Measurements from ENCODE around the gene SLC4A8. TPM values are rescaled to one million over a fixed set of nuclear protein-coding genes. Genes with fewer than 3 reads are reported as not detected.

Gene SLC4A8
- total and polyA plus RNA-seq, 5 donors from 2014 or later = 0.16 to 3.5 (median 0.98) TPM; not detected in 1

DNA sequence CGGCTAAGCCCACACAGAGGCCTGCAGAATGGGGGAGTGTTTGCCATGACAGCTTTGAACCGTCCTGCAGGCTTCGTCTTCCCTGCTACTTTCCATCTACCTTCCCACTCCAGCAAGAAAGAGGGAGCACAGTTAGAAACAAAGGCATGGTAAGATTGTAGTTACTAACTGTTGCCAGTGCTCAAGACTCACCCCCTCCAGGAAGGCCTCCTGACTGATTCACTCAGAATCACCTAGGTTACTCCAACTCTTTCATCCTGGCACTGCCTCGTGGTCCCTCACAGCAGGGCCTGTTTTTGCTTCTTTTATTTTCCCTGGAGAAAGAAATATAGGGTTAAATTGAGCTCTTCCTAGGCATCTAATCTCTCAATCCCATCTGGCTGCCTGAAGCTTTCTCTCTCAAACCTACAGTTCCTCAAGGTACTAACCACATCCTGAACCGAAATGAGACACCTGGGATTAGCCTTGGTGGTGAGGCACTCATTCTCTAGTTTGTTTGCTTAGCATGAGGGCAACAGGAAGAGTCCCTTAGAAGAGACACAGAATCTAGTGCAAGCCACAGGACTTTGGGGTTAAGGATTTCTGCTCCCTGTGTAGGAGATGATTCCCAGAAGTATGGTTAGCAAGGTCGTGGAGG lies 41.2 kb upstream of the SLC4A8 start:
- Mint-ChIP-seq H3K4me3 (no peak overlapping the region), H3K9me3 (no peaks in the 10 kb centered on the region), H3K27me3 (no peaks in the 10 kb centered on the region), H3K4me1 (peaks cover 6 to 53% (median 20%) of the 10 kb centered on the region in 4 donors), H3K36me3 (peaks cover 28% of the 10 kb centered on the region), H3K27ac (peak overlapping the region; percentile 12 to 89 (median 24))
- H3K27me3 ChIP-seq (ENCODE audit: control insufficient read depth, insufficient read depth, low read length) = no peaks in the 10 kb centered on the region
- peaks cover 15% of the 10 kb centered on the region for H3K36me3 ChIP-seq (ENCODE audit: control insufficient read depth, insufficient read depth, low read length)
- no peaks in the 10 kb centered on the region for H3K4me1 ChIP-seq (ENCODE audit: control insufficient read depth, insufficient read depth, low read length, poor library complexity, severe bottlenecking)
- DNase-seq (peak in 1 of 3 donors; percentile 45), ATAC-seq (ENCODE audit: low read depth in 2 of 2) (no peak)
- H3K4me3 ChIP-seq (ENCODE audit: low read depth, low read length) = no peak overlapping the region
- no peaks in the 10 kb centered on the region for H3K9me3 ChIP-seq (ENCODE audit: control insufficient read depth in 2 of 2, low read length in 2 of 2)
- no peak overlapping the region for H3K27ac ChIP-seq (ENCODE audit: insufficient read depth, low read length, poor library complexity, severe bottlenecking)

DNA sequence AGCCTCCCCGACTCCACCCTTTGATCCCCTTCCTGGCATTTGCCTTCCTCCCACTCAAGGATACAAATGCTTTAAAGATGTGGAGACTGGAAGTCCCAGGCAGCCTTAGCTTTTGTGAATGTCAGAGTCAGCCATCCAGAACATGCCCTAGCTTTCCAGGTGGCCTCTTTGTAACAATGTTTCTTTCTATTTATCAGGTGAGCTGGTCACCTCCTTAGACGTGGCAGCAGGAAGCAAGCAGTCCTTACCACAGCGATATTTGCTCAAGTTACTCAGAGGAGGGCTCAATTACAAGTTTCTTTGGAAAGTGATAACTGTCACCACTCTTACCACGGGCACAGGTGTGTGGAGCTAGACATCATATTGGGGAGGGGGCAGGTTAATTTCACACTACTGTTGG lies 38.3 kb upstream of the SLC4A8 start:
- no peak overlapping the region for H3K27ac ChIP-seq (ENCODE audit: insufficient read depth, low read length, poor library complexity, severe bottlenecking)
- no peaks in the 10 kb centered on the region for H3K27me3 ChIP-seq (ENCODE audit: control insufficient read depth, insufficient read depth, low read length)
- Mint-ChIP-seq H3K4me1 (peaks cover 9 to 77% (median 40%) of the 10 kb centered on the region in 4 donors), H3K27me3 (no peaks in the 10 kb centered on the region), H3K27ac (peak overlapping the region in 2 of 3 donors; percentile 36 to 38), H3K4me3 (peak overlapping the region in 2 of 4 donors; percentile 1 to 16), H3K9me3 (no peaks in the 10 kb centered on the region), H3K36me3 (peaks cover 17% of the 10 kb centered on the region)
- no peak for ATAC-seq (ENCODE audit: low read depth in 2 of 2)
- H3K4me1 ChIP-seq (ENCODE audit: control insufficient read depth, insufficient read depth, low read length, poor library complexity, severe bottlenecking) = peaks cover 17% of the 10 kb centered on the region
- no peak overlapping the region for H3K4me3 ChIP-seq (ENCODE audit: low read depth, low read length)
- no peak for DNase-seq
- H3K36me3 ChIP-seq (ENCODE audit: control insufficient read depth, insufficient read depth, low read length) = peaks cover 11% of the 10 kb centered on the region
- H3K9me3 ChIP-seq (ENCODE audit: control insufficient read depth in 2 of 2, low read length in 2 of 2) = no peaks in the 10 kb centered on the region

DNA sequence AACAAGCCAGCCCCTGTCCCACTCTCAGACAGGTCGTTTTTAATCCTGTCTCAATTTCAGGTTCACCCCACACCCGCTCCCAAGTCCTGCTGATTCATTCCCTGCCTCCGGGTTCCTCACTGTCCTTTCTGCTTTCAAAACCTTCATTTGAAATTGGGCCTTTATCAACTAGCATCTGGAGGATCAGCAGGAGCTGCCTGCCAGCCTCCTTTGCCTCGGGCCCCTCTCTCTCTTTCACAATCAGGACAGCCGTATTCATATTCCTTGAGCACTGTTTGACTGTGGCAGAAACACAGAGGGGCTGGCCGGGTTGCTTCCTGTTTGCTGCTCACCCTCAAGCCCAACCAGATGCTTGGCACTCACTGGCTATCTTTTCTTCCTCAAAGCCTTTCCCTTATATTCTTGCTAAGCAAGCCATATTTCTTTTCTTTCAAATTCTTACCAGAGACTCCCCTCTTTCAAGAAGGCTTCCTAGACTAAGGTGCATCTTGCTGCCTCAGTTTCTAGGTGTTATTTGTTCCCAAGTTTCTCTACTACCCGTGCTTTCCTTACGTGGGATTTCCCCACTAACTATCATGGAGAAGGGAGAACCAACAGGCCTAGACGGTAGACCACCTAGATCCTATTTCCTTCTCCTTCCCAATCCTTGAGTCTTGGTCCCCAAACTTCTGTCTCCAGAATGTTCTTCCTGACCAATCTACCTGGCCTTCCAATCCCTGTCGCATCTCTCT lies 36.4 kb upstream of the SLC4A8 start:
- no peaks in the 10 kb centered on the region for H3K9me3 ChIP-seq (ENCODE audit: control insufficient read depth in 2 of 2, low read length in 2 of 2)
- peaks cover 32% of the 10 kb centered on the region for H3K4me1 ChIP-seq (ENCODE audit: control insufficient read depth, insufficient read depth, low read length, poor library complexity, severe bottlenecking)
- no peaks in the 10 kb centered on the region for H3K27me3 ChIP-seq (ENCODE audit: control insufficient read depth, insufficient read depth, low read length)
- Mint-ChIP-seq H3K4me1 (peaks cover 6 to 73% (median 47%) of the 10 kb centered on the region in 4 donors), H3K9me3 (no peaks in the 10 kb centered on the region), H3K36me3 (peaks cover 4% of the 10 kb centered on the region), H3K27ac (peak overlapping the region in 2 of 3 donors; percentile 56 to 76), H3K27me3 (no peaks in the 10 kb centered on the region), H3K4me3 (peak overlapping the region in 1 of 4 donors; percentile 96)
- H3K4me3 ChIP-seq (ENCODE audit: low read depth, low read length) = no peak overlapping the region
- ATAC-seq (ENCODE audit: low read depth in 2 of 2) (no peak), DNase-seq (no peak)
- H3K36me3 ChIP-seq (ENCODE audit: control insufficient read depth, insufficient read depth, low read length) = no peaks in the 10 kb centered on the region
- no peak overlapping the region for H3K27ac ChIP-seq (ENCODE audit: insufficient read depth, low read length, poor library complexity, severe bottlenecking)

DNA sequence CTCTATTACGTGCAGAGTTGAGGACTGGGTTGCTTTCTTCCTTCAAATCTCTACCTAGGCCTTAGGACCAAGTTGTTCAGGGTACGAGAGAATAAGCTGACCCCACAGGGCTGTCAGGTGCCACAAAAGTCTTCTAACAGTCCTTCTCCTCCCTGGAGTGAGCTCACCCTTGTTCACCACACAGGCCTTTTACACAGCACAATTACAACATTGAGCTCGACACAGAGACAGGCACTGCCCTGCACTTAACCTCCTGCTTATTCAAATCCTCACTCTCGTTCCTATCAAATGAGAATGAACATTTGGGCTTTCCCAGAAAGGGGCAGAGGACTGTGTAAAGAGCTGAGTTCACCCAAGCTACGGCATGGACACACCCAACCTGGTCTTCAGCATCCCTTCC lies 35.8 kb upstream of the SLC4A8 start:
- DNase-seq = no peak
- Histone ChIP-seq H3K9me3 (ENCODE audit: control insufficient read depth in 2 of 2, low read length in 2 of 2) (no peaks in the 10 kb centered on the region), H3K4me1 (ENCODE audit: control insufficient read depth, insufficient read depth, low read length, poor library complexity, severe bottlenecking) (peaks cover 38% of the 10 kb centered on the region), H3K27ac (ENCODE audit: insufficient read depth, low read length, poor library complexity, severe bottlenecking) (no peak overlapping the region), H3K27me3 (ENCODE audit: control insufficient read depth, insufficient read depth, low read length) (no peaks in the 10 kb centered on the region), H3K36me3 (ENCODE audit: control insufficient read depth, insufficient read depth, low read length) (no peaks in the 10 kb centered on the region), H3K4me3 (ENCODE audit: low read depth, low read length) (no peak overlapping the region)
- no peaks in the 10 kb centered on the region for H3K9me3 Mint-ChIP-seq
- no peaks in the 10 kb centered on the region for H3K36me3 Mint-ChIP-seq
- peak overlapping the region in 1 of 4 donors; percentile 96 for H3K4me3 Mint-ChIP-seq
- no peak for ATAC-seq (ENCODE audit: low read depth in 2 of 2)
- peak overlapping the region in 2 of 3 donors; percentile 75 to 84 for H3K27ac Mint-ChIP-seq
- H3K27me3 Mint-ChIP-seq = no peaks in the 10 kb centered on the region
- peaks cover 10 to 73% (median 48%) of the 10 kb centered on the region in 4 donors for H3K4me1 Mint-ChIP-seq

DNA sequence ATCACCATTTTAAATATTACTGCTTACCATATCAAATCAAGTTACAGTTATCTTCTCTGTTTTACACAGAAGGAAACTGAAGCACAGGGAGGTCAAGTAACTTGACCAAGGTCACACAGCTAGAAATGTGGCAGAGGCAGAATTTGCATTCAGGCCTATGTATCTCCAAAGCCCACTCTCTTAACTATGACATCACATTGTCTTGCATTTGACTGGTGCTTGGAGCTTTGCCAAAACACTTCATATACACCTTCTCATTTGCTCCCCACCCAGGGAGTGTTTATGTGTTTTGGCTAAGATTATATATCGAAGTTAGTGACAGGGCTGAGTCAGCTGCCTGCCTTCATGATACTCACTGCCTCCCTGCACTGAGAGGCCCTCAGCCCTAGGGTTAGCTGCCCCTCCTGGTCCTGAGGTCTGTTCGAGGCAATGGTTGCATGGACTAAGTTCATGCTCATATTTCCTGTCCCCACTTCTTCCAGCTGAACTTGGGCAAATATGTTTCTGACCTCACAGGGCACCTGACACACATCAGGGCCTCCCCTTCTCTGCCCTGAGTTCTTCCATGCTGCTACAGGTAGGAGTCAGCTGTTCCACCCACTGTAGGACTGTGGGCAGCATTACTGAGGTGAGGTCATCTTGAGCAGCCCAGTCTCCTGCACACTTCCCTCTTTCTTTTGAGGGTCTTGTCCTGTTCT lies 35.2 kb upstream of the SLC4A8 start:
- peak overlapping the region in 2 of 4 donors; percentile 66 to 96 for H3K4me3 Mint-ChIP-seq

DNA sequence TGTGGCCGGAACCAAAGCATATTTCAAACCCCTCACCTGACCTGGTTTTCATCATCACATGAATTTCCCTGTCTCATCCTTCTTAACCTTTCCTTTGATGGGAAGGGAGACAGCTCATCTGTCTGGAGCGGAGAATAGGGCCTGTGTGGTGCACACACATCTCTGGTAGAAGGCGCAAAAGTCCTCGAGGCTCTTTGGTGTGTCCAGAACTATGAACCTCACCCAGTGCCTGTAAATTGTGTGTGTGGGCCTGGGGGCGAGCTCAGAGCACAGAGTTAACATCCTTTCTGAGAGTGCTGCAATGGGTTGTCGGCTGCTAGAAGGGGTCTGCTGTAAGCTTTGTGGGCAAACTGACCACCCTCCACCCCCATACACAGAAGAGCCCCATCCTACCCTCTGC lies 34.2 kb upstream of the SLC4A8 start:
- Histone ChIP-seq H3K36me3 (ENCODE audit: control insufficient read depth, insufficient read depth, low read length) (no peaks in the 10 kb centered on the region), H3K9me3 (ENCODE audit: control insufficient read depth in 2 of 2, low read length in 2 of 2) (no peaks in the 10 kb centered on the region), H3K4me3 (ENCODE audit: low read depth, low read length) (peak overlapping the region; percentile 22), H3K27me3 (ENCODE audit: control insufficient read depth, insufficient read depth, low read length) (no peaks in the 10 kb centered on the region), H3K4me1 (ENCODE audit: control insufficient read depth, insufficient read depth, low read length, poor library complexity, severe bottlenecking) (peaks cover 54% of the 10 kb centered on the region), H3K27ac (ENCODE audit: insufficient read depth, low read length, poor library complexity, severe bottlenecking) (no peak overlapping the region)
- ATAC-seq (ENCODE audit: low read depth in 2 of 2) (no peak), DNase-seq (no peak)
- H3K27me3 Mint-ChIP-seq = no peaks in the 10 kb centered on the region
- H3K4me1 Mint-ChIP-seq = peaks cover 13 to 82% (median 57%) of the 10 kb centered on the region in 4 donors
- peak overlapping the region; percentile 91 to 96 (median 93) for H3K4me3 Mint-ChIP-seq
- peak overlapping the region; percentile 87 to 91 (median 91) for H3K27ac Mint-ChIP-seq
- no peaks in the 10 kb centered on the region for H3K9me3 Mint-ChIP-seq
- H3K36me3 Mint-ChIP-seq = no peaks in the 10 kb centered on the region

More for the DNA sequence above, 35.2 kb upstream of the SLC4A8 start:
- H3K4me1 ChIP-seq (ENCODE audit: control insufficient read depth, insufficient read depth, low read length, poor library complexity, severe bottlenecking) = peaks cover 44% of the 10 kb centered on the region
- no peak overlapping the region for H3K4me3 ChIP-seq (ENCODE audit: low read depth, low read length)
- no peaks in the 10 kb centered on the region for H3K9me3 ChIP-seq (ENCODE audit: control insufficient read depth in 2 of 2, low read length in 2 of 2)
- no peaks in the 10 kb centered on the region for H3K27me3 ChIP-seq (ENCODE audit: control insufficient read depth, insufficient read depth, low read length)
- Mint-ChIP-seq H3K27ac (peak overlapping the region; percentile 75 to 85 (median 84)), H3K36me3 (no peaks in the 10 kb centered on the region), H3K4me1 (peaks cover 10 to 75% (median 49%) of the 10 kb centered on the region in 4 donors), H3K9me3 (no peaks in the 10 kb centered on the region), H3K27me3 (no peaks in the 10 kb centered on the region)
- peak overlapping the region; percentile 19 for H3K27ac ChIP-seq (ENCODE audit: insufficient read depth, low read length, poor library complexity, severe bottlenecking)
- H3K36me3 ChIP-seq (ENCODE audit: control insufficient read depth, insufficient read depth, low read length) = no peaks in the 10 kb centered on the region
- ATAC-seq (ENCODE audit: low read depth in 2 of 2) (peak in 1 of 2 donors; percentile 24), DNase-seq (peak in 2 of 3 donors; percentile 18 to 31)

DNA sequence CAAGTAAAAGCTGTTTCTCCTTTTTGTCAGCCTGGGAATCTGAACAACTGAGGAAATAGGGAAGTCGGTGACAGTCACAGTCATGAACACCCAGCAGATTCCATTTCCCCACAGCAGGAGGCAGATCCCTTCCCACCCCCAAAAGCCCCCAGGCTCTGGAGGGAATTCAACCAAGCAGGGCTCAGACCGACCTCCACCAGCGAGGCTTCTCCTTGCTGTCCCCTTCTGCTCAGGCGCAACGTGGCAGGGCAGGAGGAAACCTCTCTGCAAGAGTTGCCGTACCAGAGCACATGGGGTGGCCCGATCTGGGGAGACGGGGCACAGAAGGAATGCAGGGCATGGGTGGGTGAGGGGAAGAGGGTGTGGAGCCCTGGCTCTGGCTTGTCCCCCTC lies 33.7 kb upstream of the SLC4A8 start:
- Mint-ChIP-seq H3K9me3 (no peaks in the 10 kb centered on the region), H3K4me1 (peaks cover 17 to 82% (median 61%) of the 10 kb centered on the region in 4 donors), H3K36me3 (no peaks in the 10 kb centered on the region), H3K27me3 (no peaks in the 10 kb centered on the region), H3K27ac (peak overlapping the region; percentile 87 to 91 (median 91)), H3K4me3 (peak overlapping the region; percentile 91 to 96 (median 93))
- H3K36me3 ChIP-seq (ENCODE audit: control insufficient read depth, insufficient read depth, low read length) = no peaks in the 10 kb centered on the region
- H3K27ac ChIP-seq (ENCODE audit: insufficient read depth, low read length, poor library complexity, severe bottlenecking) = peak overlapping the region; percentile 74
- H3K27me3 ChIP-seq (ENCODE audit: control insufficient read depth, insufficient read depth, low read length) = no peaks in the 10 kb centered on the region
- no peaks in the 10 kb centered on the region for H3K9me3 ChIP-seq (ENCODE audit: control insufficient read depth in 2 of 2, low read length in 2 of 2)
- peak in 1 of 2 donors; percentile 12 for ATAC-seq (ENCODE audit: low read depth in 2 of 2)
- H3K4me1 ChIP-seq (ENCODE audit: control insufficient read depth, insufficient read depth, low read length, poor library complexity, severe bottlenecking) = peaks cover 57% of the 10 kb centered on the region
- DNase-seq = peak in 1 of 3 donors; percentile 34
- H3K4me3 ChIP-seq (ENCODE audit: low read depth, low read length) = peak overlapping the region; percentile 22

All from CD4-positive, CD25-positive, alpha-beta regulatory T cell (primary cell).